Measurements from ENCODE around the gene EVC.
A peak's percentile ranks its signal among the peaks of the same experiment; 100 is the strongest.
"Not testable (repeated sequence)": the region's sequence is repeated elsewhere in the genome, so short reads cannot be mapped to it uniquely, and the experiment has no call there.

Gene EVC

GRCh38 chr4:5843573-5844530 lies 132.9 kb downstream of the EVC start:
- DNase-seq (ENCODE audit: low spot score), result no peak

DNA sequence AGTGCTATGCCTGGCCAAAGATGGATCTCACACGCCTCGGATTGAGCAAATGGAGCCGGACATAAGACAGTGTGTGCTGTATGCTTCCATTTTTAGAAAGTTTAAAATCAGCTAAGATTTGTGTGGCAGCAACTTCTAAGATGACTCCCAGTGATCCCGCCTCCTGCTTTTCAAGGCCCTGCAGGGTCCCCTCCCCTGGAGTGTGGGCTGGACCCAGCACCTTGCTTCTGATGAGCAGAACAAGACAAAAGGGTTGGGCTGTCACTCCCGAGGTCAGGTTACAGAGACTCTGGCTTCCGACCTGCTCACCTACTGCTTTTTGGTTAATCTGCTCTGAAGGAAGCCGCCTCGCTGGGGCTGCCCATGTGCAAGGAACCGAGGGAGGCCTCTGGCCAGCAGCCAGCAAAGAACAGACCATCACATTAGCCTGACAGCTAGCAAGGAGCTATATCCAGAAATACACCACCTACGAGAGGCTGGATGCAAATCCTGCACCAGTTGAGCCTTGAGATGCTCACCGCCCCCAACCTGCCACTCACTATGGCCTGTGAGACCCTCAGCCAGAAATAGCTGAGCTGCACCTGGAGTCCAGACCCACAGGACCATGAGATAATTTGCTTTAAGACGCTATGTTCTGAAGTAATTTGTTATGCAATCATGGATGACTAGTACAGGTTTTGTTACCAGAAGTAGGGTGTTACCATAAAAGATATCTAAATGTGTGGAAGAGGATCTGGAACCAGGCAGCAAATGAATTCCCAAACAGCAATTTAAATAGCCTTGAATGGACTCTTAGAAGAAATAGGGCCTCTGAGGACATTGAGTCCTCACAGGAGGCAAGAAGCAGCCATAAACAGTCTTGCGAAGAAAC lies 134.3 kb downstream of the EVC start:
- DNase-seq (ENCODE audit: low spot score), result no peak

DNA sequence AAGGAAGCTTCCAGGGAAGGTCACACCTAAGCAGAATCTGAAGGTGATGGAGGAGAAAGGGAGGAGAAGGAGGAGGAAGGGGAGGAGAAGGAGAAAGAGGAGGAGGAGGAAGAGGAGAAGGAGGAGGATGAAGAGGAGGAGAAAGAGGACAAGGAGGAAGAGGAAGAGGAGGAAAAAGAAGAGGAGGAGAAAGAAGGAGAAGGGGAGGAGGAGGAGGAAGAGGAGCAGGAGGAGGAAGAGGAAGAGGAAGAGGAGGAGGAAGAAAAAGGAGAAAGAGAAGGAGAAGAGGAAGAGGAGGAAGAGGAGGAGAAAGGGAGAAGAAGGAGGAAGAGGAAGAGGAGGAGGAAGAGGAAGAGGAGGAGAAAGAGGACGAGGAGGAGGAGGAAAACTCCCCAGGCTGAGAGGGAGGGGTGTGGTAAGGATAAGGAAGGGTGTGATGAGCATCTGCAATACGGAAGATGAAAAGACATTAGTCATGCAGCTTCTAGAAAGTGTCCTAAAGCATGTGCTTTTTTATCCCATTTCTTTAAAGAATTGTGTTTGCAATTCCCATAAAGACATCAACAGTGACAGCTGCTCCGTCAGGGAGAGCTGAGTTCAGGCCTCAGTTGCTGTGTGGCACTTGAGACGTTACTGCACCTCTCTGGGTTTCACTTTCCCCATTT lies 140.8 kb downstream of the EVC start:
- no peak for DNase-seq (ENCODE audit: low spot score)

GRCh38 chr4:5852523-5853202 lies 141.7 kb downstream of the EVC start:
- no peak for DNase-seq (ENCODE audit: low spot score)

GRCh38 chr4:5854929-5855328 lies 143.9 kb downstream of the EVC start:
- DNase-seq (ENCODE audit: low spot score), result no peak

DNA sequence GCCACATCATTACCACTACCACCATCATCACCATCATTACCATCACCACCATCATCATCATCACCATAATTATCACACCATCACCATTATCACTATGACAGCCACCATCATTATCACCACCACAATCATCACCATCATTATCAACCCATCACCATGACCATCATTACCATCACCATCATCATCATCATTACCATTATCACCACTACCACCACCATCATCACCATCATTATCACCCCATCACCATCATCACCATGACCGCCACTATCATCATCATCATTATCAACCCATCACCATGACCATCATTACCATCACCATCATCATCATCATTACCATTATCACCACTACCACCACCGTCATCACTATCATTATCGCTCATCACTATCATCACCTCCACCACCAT lies 145.4 kb downstream of the EVC start:
- not testable (repeated sequence) for DNase-seq (ENCODE audit: low spot score)

- no peak for DNase-seq (ENCODE audit: low spot score)
These were observed 146.2 kb downstream of the EVC start for GRCh38 chr4:5857199-5857598.

GRCh38 chr4:5858020-5858769 lies 147.2 kb downstream of the EVC start:
- DNase-seq (ENCODE audit: low spot score), result no peak

- peak; percentile 65 for DNase-seq (ENCODE audit: low spot score)
These were observed 152.6 kb downstream of the EVC start for GRCh38 chr4:5863461-5864113.
